H9 (cell line): ENCODE measurements around the gene OR12D2. TPM values are rescaled to one million over a fixed set of nuclear protein-coding genes. Genes with fewer than 3 reads are reported as not detected.

ENCODE experiments used
- DNase-seq: peaks from one replicate; pipeline ENCODE4 v3.0.0-alpha.2; 2017
- H2AFZ ChIP-seq: one replicate; pipeline ENCODE4 v1.6.1; 2013; ENCODE audit warnings: mild to moderate bottlenecking, low read length, control low read depth, moderate library complexity
- H2AK5ac ChIP-seq: 2 replicates; pipeline ENCODE4 v1.6.1; 2013; ENCODE audit warnings: low read length, control low read depth, mixed read lengths; ENCODE audit not compliant: insufficient read length
- H2BK120ac ChIP-seq: one replicate; pipeline ENCODE4 v1.6.1; 2013; ENCODE audit warnings: low read depth, mild to moderate bottlenecking, low read length, control low read depth, inconsistent platforms; ENCODE audit not compliant: poor library complexity, severe bottlenecking
- H2BK12ac ChIP-seq: 2 replicates; pipeline ENCODE4 v1.6.1; 2013; ENCODE audit warnings: low read length, control low read depth, mixed read lengths, low read depth; ENCODE audit not compliant: insufficient read length
- H2BK15ac ChIP-seq: 2 replicates; pipeline ENCODE4 v1.6.1; 2013; ENCODE audit warnings: low read depth, low read length, control low read depth
- H2BK20ac ChIP-seq: one replicate; pipeline ENCODE4 v1.6.1; 2013; ENCODE audit warnings: low read depth, mild to moderate bottlenecking, low read length, control low read depth, inconsistent platforms; ENCODE audit not compliant: poor library complexity, severe bottlenecking
- H2BK5ac ChIP-seq: 2 replicates; pipeline ENCODE4 v1.6.1; 2013; ENCODE audit warnings: low read length, control low read depth, mixed read lengths; ENCODE audit not compliant: insufficient read length
- H3K14ac ChIP-seq: 2 replicates; pipeline ENCODE4 v1.6.1; 2013; ENCODE audit warnings: low read length, control low read depth; ENCODE audit not compliant: insufficient read depth
- H3K18ac ChIP-seq: 2 replicates; pipeline ENCODE4 v1.6.1; 2013; ENCODE audit warnings: low read depth, mild to moderate bottlenecking, mixed read lengths, low read length, control low read depth; ENCODE audit not compliant: insufficient read length
- H3K23ac ChIP-seq: 2 replicates; pipeline ENCODE4 v1.6.1; 2013; ENCODE audit warnings: low read length, control low read depth, mixed read lengths, low read depth; ENCODE audit not compliant: insufficient read length
- H3K23me2 ChIP-seq: 2 replicates; pipeline ENCODE4 v1.6.1; 2013; ENCODE audit warnings: low read depth, mild to moderate bottlenecking, mixed read lengths, low read length, control low read depth; ENCODE audit not compliant: insufficient read length, poor library complexity, severe bottlenecking
- H3K27ac ChIP-seq: 2 replicates; pipeline ENCODE4 v1.5.1; 2013; ENCODE audit warnings: low read length, control low read depth, mixed read lengths, low read depth; ENCODE audit not compliant: insufficient read length
- H3K27me3 ChIP-seq: 2 replicates; pipeline ENCODE4 v1.6.1; 2013; ENCODE audit warnings: low read length, control low read depth, inconsistent platforms; ENCODE audit not compliant: insufficient read depth
- H3K4ac ChIP-seq: 2 replicates; pipeline ENCODE4 v1.6.1; 2013; ENCODE audit warnings: low read depth, mild to moderate bottlenecking, control low read depth, inconsistent platforms, low read length, moderate library complexity
- H3K4me1 ChIP-seq: 2 replicates; pipeline ENCODE4 v1.6.1; 2013; ENCODE audit warnings: low read length, control low read depth, inconsistent platforms; ENCODE audit not compliant: insufficient read depth
- H3K4me2 ChIP-seq: 2 replicates; pipeline ENCODE4 v1.6.1; 2013; ENCODE audit warnings: low read length, control low read depth, mixed read lengths; ENCODE audit not compliant: insufficient read length, insufficient read depth
- H3K56ac ChIP-seq: 2 replicates; pipeline ENCODE4 v1.6.1; 2013; ENCODE audit warnings: low read depth, mild to moderate bottlenecking, mixed read lengths, low read length, control low read depth; ENCODE audit not compliant: insufficient read length
- H3K79me1 ChIP-seq: 2 replicates; pipeline ENCODE4 v1.6.1; 2013; ENCODE audit warnings: low read depth, mild to moderate bottlenecking, moderate library complexity, low read length, control low read depth, inconsistent platforms; ENCODE audit not compliant: insufficient read depth, poor library complexity, severe bottlenecking
- H3K79me2 ChIP-seq: 2 replicates; pipeline ENCODE4 v1.6.1; 2013; ENCODE audit warnings: low read length, control low read depth, inconsistent platforms; ENCODE audit not compliant: insufficient read depth
- H3K9ac ChIP-seq: 2 replicates; pipeline ENCODE4 v1.6.1; 2013; ENCODE audit warnings: low read length, control low read depth, mixed read lengths; ENCODE audit not compliant: insufficient read length; ENCODE audit errors: extremely low read depth
- H3K9me3 ChIP-seq: one replicate; pipeline ENCODE4 v1.6.1; 2013; ENCODE audit warnings: low read depth, low read length, inconsistent platforms; ENCODE audit not compliant: control insufficient read depth
- H3T11ph ChIP-seq: one replicate; pipeline ENCODE4 v1.6.1; 2013; ENCODE audit warnings: mild to moderate bottlenecking, low read length, control low read depth, inconsistent platforms
- H4K20me1 ChIP-seq: one replicate; pipeline ENCODE4 v1.6.1; 2013; ENCODE audit not compliant: control insufficient read depth, insufficient read length, insufficient read depth
- H4K5ac ChIP-seq: 2 replicates; pipeline ENCODE4 v1.6.1; 2013; ENCODE audit warnings: low read depth, mild to moderate bottlenecking, mixed read lengths, low read length, control low read depth; ENCODE audit not compliant: insufficient read length
- H4K8ac ChIP-seq: replicated peaks from 2 replicates; pipeline ENCODE4 v1.6.1; 2013; ENCODE audit warnings: low read length, control low read depth, mixed read lengths, low read depth; ENCODE audit not compliant: insufficient read length
- H4K91ac ChIP-seq: 2 replicates; pipeline ENCODE4 v1.6.1; 2013; ENCODE audit warnings: low read depth, mild to moderate bottlenecking, moderate library complexity, mixed read lengths, low read length, control low read depth; ENCODE audit not compliant: insufficient read length
- H3K27ac Mint-ChIP-seq, 3 experiments: 2 replicates in 2 of 3; 3 replicates in 1 of 3; pipeline ENCODE4 v1.8.0; 2020 to 2021; ENCODE audit warnings: mixed read lengths in 3 of 3, mild to moderate bottlenecking in 1 of 3, moderate library complexity in 1 of 3
- H3K27me3 Mint-ChIP-seq: 2 replicates; pipeline ENCODE4 v1.8.0; 2021; ENCODE audit warnings: low read depth, mild to moderate bottlenecking, moderate library complexity, mixed read lengths
- H3K36me3 Mint-ChIP-seq, 3 experiments: 2 replicates in 2 of 3; 3 replicates in 1 of 3; pipeline ENCODE4 v1.8.0; 2020 to 2021; ENCODE audit warnings: low read depth in 3 of 3, mixed read lengths in 3 of 3; ENCODE audit not compliant: insufficient read depth in 1 of 3
- H3K4me1 Mint-ChIP-seq, 2 experiments: 2 replicates each; pipeline ENCODE4 v1.8.0; 2020; ENCODE audit warnings: mixed read lengths in 2 of 2
- H3K4me3 Mint-ChIP-seq, 2 experiments: 2 replicates in 1 of 2; 3 replicates in 1 of 2; pipeline ENCODE4 v1.8.0; 2020 to 2021; ENCODE audit warnings: mild to moderate bottlenecking in 2 of 2, mixed read lengths in 2 of 2, moderate library complexity in 1 of 2
- H3K9me3 Mint-ChIP-seq, 2 experiments: 2 replicates in 1 of 2; 3 replicates in 1 of 2; pipeline ENCODE4 v1.8.0; 2020; ENCODE audit warnings: mild to moderate bottlenecking in 2 of 2, mixed read lengths in 2 of 2, moderate library complexity in 1 of 2
- total RNA-seq: library from RNA; stranded (reverse); gene quantifications from 2 replicates; pipeline ENCODE4 v1.2.1, GENCODE V29; 2021
- TF ChIP-seq, protein P1 (sequence below): fragments of 200-600 bp; sonication (generic); conservative IDR thresholded peaks from 3 replicates; pipeline ENCODE4 v1.8.0; 2021; ENCODE audit warnings: antibody characterized with exemption, mild to moderate bottlenecking

Gene OR12D2
- total RNA-seq, 1 experiment from 2014 or later: not detected

GRCh38 chr6:29439006-29439405, 43.6 kb downstream of the OR12D2 start, which contains the start of gene OR10C1:
Gene OR10C1 (plus strand): TSS chr6:29439306. CDS start chr6:29440016, 710 bp downstream.
- H2AFZ ChIP-seq: no peak within 1 kb of the TSS
- TF ChIP-seq, protein P1, sequence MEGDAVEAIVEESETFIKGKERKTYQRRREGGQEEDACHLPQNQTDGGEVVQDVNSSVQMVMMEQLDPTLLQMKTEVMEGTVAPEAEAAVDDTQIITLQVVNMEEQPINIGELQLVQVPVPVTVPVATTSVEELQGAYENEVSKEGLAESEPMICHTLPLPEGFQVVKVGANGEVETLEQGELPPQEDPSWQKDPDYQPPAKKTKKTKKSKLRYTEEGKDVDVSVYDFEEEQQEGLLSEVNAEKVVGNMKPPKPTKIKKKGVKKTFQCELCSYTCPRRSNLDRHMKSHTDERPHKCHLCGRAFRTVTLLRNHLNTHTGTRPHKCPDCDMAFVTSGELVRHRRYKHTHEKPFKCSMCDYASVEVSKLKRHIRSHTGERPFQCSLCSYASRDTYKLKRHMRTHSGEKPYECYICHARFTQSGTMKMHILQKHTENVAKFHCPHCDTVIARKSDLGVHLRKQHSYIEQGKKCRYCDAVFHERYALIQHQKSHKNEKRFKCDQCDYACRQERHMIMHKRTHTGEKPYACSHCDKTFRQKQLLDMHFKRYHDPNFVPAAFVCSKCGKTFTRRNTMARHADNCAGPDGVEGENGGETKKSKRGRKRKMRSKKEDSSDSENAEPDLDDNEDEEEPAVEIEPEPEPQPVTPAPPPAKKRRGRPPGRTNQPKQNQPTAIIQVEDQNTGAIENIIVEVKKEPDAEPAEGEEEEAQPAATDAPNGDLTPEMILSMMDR: no peak
- no peak within 1 kb of the TSS for H4K8ac ChIP-seq
- no peak within 1 kb of the TSS for H4K5ac ChIP-seq
- Mint-ChIP-seq H3K4me3 (no peak within 1 kb of the TSS), H3K27ac (no peak within 1 kb of the TSS), H3K27me3 (peaks cover 5% of the 10 kb centered on the region), H3K4me1 (peaks cover 0 to 7% of the 10 kb centered on the region in 2 experiments; a peak in 2 of 4 replicates), H3K36me3 (peaks cover 0 to under 1% (median 0%) of the 10 kb centered on the region in 3 experiments; a peak in 1 of 7 replicates), H3K9me3 (peaks cover 2 to 3% of the 10 kb centered on the region in 2 experiments; a peak in 4 of 5 replicates)
- H2BK120ac ChIP-seq: no peak within 1 kb of the TSS
- no peak within 1 kb of the TSS for H3K56ac ChIP-seq
- no peak within 1 kb of the TSS for H3T11ph ChIP-seq
- no peak within 1 kb of the TSS for H3K9ac ChIP-seq
- no peaks in the 10 kb centered on the region for H4K20me1 ChIP-seq
- no peak for DNase-seq
- no peak within 1 kb of the TSS for H3K4ac ChIP-seq
- H3K27ac ChIP-seq: no peak within 1 kb of the TSS
- no peaks in the 10 kb centered on the region for H3K23me2 ChIP-seq
- no peaks in the 10 kb centered on the region for H3K27me3 ChIP-seq
- H4K91ac ChIP-seq: no peak within 1 kb of the TSS
- H3K79me2 ChIP-seq: no peaks in the 10 kb centered on the region
- H3K4me1 ChIP-seq: no peaks in the 10 kb centered on the region
- H3K4me2 ChIP-seq: no peak within 1 kb of the TSS
- no peak within 1 kb of the TSS for H2BK12ac ChIP-seq
- no peak within 1 kb of the TSS for H2AK5ac ChIP-seq
- H3K14ac ChIP-seq: no peak within 1 kb of the TSS
- no peak within 1 kb of the TSS for H3K18ac ChIP-seq
- H3K79me1 ChIP-seq: no peaks in the 10 kb centered on the region
- H2BK20ac ChIP-seq: no peak within 1 kb of the TSS
- H3K9me3 ChIP-seq: no peaks in the 10 kb centered on the region
- no peak within 1 kb of the TSS for H2BK5ac ChIP-seq
- H3K23ac ChIP-seq: no peak within 1 kb of the TSS
- H2BK15ac ChIP-seq: no peak within 1 kb of the TSS
